Measurements from ENCODE around the gene DYRK1A. TPM values are rescaled to one million over a fixed set of nuclear protein-coding genes. Genes with fewer than 3 reads are reported as not detected.

The DYRK1A gene
- polyA plus RNA-seq, 1 donor (not counting 4 experiments of a cell fraction or from before 2014, with no cell fraction given): 25.3 TPM

GRCh38 chr21:37530901-37531351, 164.4 kb downstream of the DYRK1A start:
- Histone ChIP-seq H3K4me3 (ENCODE audit: control insufficient read depth in 2 of 3, extremely low read depth in 1 of 3, insufficient read depth in 2 of 3, low read depth in 1 of 3, low read length in 3 of 3) (no peak overlapping the region), H3K27ac (ENCODE audit: control insufficient read depth, insufficient read depth, low read length) (no peak overlapping the region), H3K36me3 (ENCODE audit: control insufficient read depth in 2 of 2, extremely low read depth in 1 of 2, insufficient read depth in 2 of 2, low read length in 2 of 2) (no peaks in the 10 kb centered on the region), H3K9me3 (ENCODE audit: control insufficient read depth, low read depth, low read length) (peaks cover 2% of the 10 kb centered on the region), H3K4me1 (ENCODE audit: control insufficient read depth, extremely low read depth, insufficient read depth, low read length) (peaks cover 16% of the 10 kb centered on the region), H3K79me2 (ENCODE audit: control insufficient read depth, insufficient read depth, low read length) (no peaks in the 10 kb centered on the region), H3K9me1 (ENCODE audit: control insufficient read depth, extremely low read depth, insufficient read depth, low read length) (no peaks in the 10 kb centered on the region), H3K27me3 (ENCODE audit: control insufficient read depth, extremely low read depth, insufficient read depth, low read length) (peaks cover 9% of the 10 kb centered on the region), H3K9ac (ENCODE audit: control insufficient read depth, extremely low read depth, insufficient read depth, low read length) (no peak overlapping the region), H2AFZ (ENCODE audit: control insufficient read depth, low read length) (no peak overlapping the region), H4K20me1 (ENCODE audit: control insufficient read depth, extremely low read depth, insufficient read depth, low read length) (no peaks in the 10 kb centered on the region), H3K4me2 (ENCODE audit: control insufficient read depth, extremely low read depth, insufficient read depth, low read depth, low read length) (no peak overlapping the region)
- FAIRE-seq: no peak
- TF ChIP-seq EZH2 (IDR thresholded peaks at IDR 0.05; ENCODE audit: low read length) (peak; percentile 52), CTCF (optimal IDR thresholded peaks at IDR 0.05 in 1 of 3, IDR thresholded peaks at IDR 0.05 in 1 of 3, conservative IDR thresholded peaks at IDR 0.05 in 1 of 3; ENCODE audit: extremely low read depth in 1 of 3, insufficient read depth in 2 of 3, low read length in 3 of 3) (no peak)
- no peak for DNase-seq (ENCODE audit: low read depth, low spot score)
- dilution Hi-C loops (cut with MboI; ENCODE audit: extremely low pct_ligation_motif_present, low sequenced_read_pairs): no loop called here

- H3K4me3 ChIP-seq (ENCODE audit: control insufficient read depth in 2 of 3, extremely low read depth in 1 of 3, insufficient read depth in 2 of 3, low read depth in 1 of 3, low read length in 3 of 3): no peak overlapping the region
- no peak overlapping the region for H3K4me2 ChIP-seq (ENCODE audit: control insufficient read depth, extremely low read depth, insufficient read depth, low read depth, low read length)
- peaks cover 9% of the 10 kb centered on the region for H3K27me3 ChIP-seq (ENCODE audit: control insufficient read depth, extremely low read depth, insufficient read depth, low read length)
- dilution Hi-C loops (cut with MboI; ENCODE audit: extremely low pct_ligation_motif_present, low sequenced_read_pairs): no loop called here
- H3K9me3 ChIP-seq (ENCODE audit: control insufficient read depth, low read depth, low read length): peaks cover 4% of the 10 kb centered on the region
- no peak for DNase-seq (ENCODE audit: low read depth, low spot score)
- peaks cover 16% of the 10 kb centered on the region for H3K4me1 ChIP-seq (ENCODE audit: control insufficient read depth, extremely low read depth, insufficient read depth, low read length)
- no peak for TF ChIP-seq EZH2 (IDR thresholded peaks at IDR 0.05; ENCODE audit: low read length)
- no peak for TF ChIP-seq CTCF (optimal IDR thresholded peaks at IDR 0.05 in 1 of 3, IDR thresholded peaks at IDR 0.05 in 1 of 3, conservative IDR thresholded peaks at IDR 0.05 in 1 of 3; ENCODE audit: extremely low read depth in 1 of 3, insufficient read depth in 2 of 3, low read length in 3 of 3)
- no peak overlapping the region for H3K27ac ChIP-seq (ENCODE audit: control insufficient read depth, insufficient read depth, low read length)
- H3K9me1 ChIP-seq (ENCODE audit: control insufficient read depth, extremely low read depth, insufficient read depth, low read length): no peaks in the 10 kb centered on the region
- no peaks in the 10 kb centered on the region for H4K20me1 ChIP-seq (ENCODE audit: control insufficient read depth, extremely low read depth, insufficient read depth, low read length)
- no peaks in the 10 kb centered on the region for H3K36me3 ChIP-seq (ENCODE audit: control insufficient read depth in 2 of 2, extremely low read depth in 1 of 2, insufficient read depth in 2 of 2, low read length in 2 of 2)
- no peak overlapping the region for H3K9ac ChIP-seq (ENCODE audit: control insufficient read depth, extremely low read depth, insufficient read depth, low read length)
- no peaks in the 10 kb centered on the region for H3K79me2 ChIP-seq (ENCODE audit: control insufficient read depth, insufficient read depth, low read length)
- no peak overlapping the region for H2AFZ ChIP-seq (ENCODE audit: control insufficient read depth, low read length)
- no peak for FAIRE-seq
These were observed 164.9 kb downstream of the DYRK1A start for GRCh38 chr21:37531431-37531932.
